ENCODE measurements around the gene ACKR4. TPM values are rescaled to one million over a fixed set of nuclear protein-coding genes. Genes with fewer than 3 reads are reported as not detected.
A peak's percentile ranks its signal among the peaks of the same experiment; 100 is the strongest.

The ACKR4 gene
- total RNA-seq, 1 experiment from 2014 or later: not detected

DNA sequence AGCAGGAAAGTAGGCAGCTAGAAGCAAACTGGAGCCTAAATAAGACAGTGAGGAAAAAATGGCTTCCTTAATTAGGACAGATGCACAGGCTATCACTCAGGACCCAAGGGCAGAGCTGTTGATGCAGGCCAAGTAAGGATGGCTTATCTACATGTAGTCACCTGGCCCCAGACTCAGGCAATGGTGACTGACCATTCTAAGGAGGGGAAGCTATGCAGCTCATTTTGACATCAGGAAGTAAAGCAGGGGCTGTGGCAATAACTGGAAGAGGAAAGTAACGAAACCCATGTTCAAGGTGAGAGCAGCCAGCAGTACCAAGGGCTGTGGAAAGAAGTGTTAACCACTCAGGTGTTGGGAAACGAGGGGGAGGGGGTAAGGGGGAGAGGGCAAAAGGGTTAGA, 46.3 kb downstream of the ACKR4 start:
- H3K4me1 Mint-ChIP-seq: no peaks in the 10 kb centered on the region
- POLR2A ChIA-PET: no interaction called here
- no peak for ATAC-seq
- H3K9me3 Mint-ChIP-seq: no peaks in the 10 kb centered on the region
- H3K36me3 Mint-ChIP-seq: no peaks in the 10 kb centered on the region; the same call in 1 of the 2 replicates
- H3K4me3 Mint-ChIP-seq: no peak overlapping the region
- no peaks in the 10 kb centered on the region for H3K27me3 Mint-ChIP-seq (ENCODE audit: low read depth)
- CTCF ChIA-PET: interaction anchor here (1.5 to 3.3 kb wide), 8 partner anchors 12 to 237 kb away, joined by 4 to 35 read pairs (median 8); partner anchors contain the start of genes ACAD11 and UBA5
- H3K27ac Mint-ChIP-seq: peak overlapping the region; percentile 34; the same call in 1 of the 2 replicates
- DNase-seq (ENCODE audit: low spot score): no peak
- TF ChIP-seq JAZF1 (CRISPR knock-in tag; IDR thresholded peaks at IDR 0.05) (no peak), ZNF396 (CRISPR knock-in tag; IDR thresholded peaks at IDR 0.05; ENCODE audit: borderline replicate concordance) (no peak), IRF2 (CRISPR knock-in tag; IDR thresholded peaks at IDR 0.05; ENCODE audit: borderline replicate concordance, low read depth) (no peak), GTF2I (CRISPR knock-in tag; conservative IDR thresholded peaks at IDR 0.05) (no peak), ZNF416 (CRISPR knock-in tag; IDR thresholded peaks at IDR 0.05) (no peak), MYBL2 (CRISPR knock-in tag; IDR thresholded peaks at IDR 0.05) (no peak), ELF4 (CRISPR knock-in tag; IDR thresholded peaks at IDR 0.05; ENCODE audit: low read depth) (no peak), PRRX2 (CRISPR knock-in tag; IDR thresholded peaks at IDR 0.05) (no peak), ATF1 (CRISPR knock-in tag; IDR thresholded peaks at IDR 0.05) (no peak), RELA (CRISPR knock-in tag; IDR thresholded peaks at IDR 0.05; ENCODE audit: borderline replicate concordance) (no peak), TP53 (CRISPR knock-in tag; IDR thresholded peaks at IDR 0.05) (no peak), ETV6 (CRISPR knock-in tag; IDR thresholded peaks at IDR 0.05) (no peak), FOXJ3 (CRISPR knock-in tag; IDR thresholded peaks at IDR 0.05; ENCODE audit: borderline replicate concordance) (no peak)
- TF ChIP-seq, protein P1, sequence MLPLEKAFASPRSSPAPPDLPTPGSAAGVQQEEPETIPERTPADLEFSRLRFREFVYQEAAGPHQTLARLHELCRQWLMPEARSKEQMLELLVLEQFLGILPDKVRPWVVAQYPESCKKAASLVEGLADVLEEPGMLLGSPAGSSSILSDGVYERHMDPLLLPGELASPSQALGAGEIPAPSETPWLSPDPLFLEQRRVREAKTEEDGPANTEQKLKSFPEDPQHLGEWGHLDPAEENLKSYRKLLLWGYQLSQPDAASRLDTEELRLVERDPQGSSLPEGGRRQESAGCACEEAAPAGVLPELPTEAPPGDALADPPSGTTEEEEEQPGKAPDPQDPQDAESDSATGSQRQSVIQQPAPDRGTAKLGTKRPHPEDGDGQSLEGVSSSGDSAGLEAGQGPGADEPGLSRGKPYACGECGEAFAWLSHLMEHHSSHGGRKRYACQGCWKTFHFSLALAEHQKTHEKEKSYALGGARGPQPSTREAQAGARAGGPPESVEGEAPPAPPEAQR (CRISPR knock-in tag; IDR thresholded peaks at IDR 0.05): no peak
- TF ChIP-seq, protein P2, sequence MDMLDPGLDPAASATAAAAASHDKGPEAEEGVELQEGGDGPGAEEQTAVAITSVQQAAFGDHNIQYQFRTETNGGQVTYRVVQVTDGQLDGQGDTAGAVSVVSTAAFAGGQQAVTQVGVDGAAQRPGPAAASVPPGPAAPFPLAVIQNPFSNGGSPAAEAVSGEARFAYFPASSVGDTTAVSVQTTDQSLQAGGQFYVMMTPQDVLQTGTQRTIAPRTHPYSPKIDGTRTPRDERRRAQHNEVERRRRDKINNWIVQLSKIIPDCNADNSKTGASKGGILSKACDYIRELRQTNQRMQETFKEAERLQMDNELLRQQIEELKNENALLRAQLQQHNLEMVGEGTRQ (CRISPR knock-in tag; IDR thresholded peaks at IDR 0.05): no peak
- TF ChIP-seq, protein P3, sequence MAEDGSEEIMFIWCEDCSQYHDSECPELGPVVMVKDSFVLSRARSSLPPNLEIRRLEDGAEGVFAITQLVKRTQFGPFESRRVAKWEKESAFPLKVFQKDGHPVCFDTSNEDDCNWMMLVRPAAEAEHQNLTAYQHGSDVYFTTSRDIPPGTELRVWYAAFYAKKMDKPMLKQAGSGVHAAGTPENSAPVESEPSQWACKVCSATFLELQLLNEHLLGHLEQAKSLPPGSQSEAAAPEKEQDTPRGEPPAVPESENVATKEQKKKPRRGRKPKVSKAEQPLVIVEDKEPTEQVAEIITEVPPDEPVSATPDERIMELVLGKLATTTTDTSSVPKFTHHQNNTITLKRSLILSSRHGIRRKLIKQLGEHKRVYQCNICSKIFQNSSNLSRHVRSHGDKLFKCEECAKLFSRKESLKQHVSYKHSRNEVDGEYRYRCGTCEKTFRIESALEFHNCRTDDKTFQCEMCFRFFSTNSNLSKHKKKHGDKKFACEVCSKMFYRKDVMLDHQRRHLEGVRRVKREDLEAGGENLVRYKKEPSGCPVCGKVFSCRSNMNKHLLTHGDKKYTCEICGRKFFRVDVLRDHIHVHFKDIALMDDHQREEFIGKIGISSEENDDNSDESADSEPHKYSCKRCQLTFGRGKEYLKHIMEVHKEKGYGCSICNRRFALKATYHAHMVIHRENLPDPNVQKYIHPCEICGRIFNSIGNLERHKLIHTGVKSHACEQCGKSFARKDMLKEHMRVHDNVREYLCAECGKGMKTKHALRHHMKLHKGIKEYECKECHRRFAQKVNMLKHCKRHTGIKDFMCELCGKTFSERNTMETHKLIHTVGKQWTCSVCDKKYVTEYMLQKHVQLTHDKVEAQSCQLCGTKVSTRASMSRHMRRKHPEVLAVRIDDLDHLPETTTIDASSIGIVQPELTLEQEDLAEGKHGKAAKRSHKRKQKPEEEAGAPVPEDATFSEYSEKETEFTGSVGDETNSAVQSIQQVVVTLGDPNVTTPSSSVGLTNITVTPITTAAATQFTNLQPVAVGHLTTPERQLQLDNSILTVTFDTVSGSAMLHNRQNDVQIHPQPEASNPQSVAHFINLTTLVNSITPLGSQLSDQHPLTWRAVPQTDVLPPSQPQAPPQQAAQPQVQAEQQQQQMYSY (CRISPR knock-in tag; IDR thresholded peaks at IDR 0.05): no peak
- TF ChIP-seq, protein P4, sequence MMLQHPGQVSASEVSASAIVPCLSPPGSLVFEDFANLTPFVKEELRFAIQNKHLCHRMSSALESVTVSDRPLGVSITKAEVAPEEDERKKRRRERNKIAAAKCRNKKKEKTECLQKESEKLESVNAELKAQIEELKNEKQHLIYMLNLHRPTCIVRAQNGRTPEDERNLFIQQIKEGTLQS (CRISPR knock-in tag; conservative IDR thresholded peaks at IDR 0.05): no peak
- TF ChIP-seq, protein P5, sequence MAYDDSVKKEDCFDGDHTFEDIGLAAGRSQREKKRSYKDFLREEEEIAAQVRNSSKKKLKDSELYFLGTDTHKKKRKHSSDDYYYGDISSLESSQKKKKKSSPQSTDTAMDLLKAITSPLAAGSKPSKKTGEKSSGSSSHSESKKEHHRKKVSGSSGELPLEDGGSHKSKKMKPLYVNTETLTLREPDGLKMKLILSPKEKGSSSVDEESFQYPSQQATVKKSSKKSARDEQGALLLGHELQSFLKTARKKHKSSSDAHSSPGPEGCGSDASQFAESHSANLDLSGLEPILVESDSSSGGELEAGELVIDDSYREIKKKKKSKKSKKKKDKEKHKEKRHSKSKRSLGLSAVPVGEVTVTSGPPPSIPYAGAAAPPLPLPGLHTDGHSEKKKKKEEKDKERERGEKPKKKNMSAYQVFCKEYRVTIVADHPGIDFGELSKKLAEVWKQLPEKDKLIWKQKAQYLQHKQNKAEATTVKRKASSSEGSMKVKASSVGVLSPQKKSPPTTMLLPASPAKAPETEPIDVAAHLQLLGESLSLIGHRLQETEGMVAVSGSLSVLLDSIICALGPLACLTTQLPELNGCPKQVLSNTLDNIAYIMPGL (CRISPR knock-in tag; IDR thresholded peaks at IDR 0.05): no peak
- TF ChIP-seq, protein P6, sequence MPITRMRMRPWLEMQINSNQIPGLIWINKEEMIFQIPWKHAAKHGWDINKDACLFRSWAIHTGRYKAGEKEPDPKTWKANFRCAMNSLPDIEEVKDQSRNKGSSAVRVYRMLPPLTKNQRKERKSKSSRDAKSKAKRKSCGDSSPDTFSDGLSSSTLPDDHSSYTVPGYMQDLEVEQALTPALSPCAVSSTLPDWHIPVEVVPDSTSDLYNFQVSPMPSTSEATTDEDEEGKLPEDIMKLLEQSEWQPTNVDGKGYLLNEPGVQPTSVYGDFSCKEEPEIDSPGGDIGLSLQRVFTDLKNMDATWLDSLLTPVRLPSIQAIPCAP (CRISPR knock-in tag; IDR thresholded peaks at IDR 0.05): no peak
- TF ChIP-seq, protein P7, sequence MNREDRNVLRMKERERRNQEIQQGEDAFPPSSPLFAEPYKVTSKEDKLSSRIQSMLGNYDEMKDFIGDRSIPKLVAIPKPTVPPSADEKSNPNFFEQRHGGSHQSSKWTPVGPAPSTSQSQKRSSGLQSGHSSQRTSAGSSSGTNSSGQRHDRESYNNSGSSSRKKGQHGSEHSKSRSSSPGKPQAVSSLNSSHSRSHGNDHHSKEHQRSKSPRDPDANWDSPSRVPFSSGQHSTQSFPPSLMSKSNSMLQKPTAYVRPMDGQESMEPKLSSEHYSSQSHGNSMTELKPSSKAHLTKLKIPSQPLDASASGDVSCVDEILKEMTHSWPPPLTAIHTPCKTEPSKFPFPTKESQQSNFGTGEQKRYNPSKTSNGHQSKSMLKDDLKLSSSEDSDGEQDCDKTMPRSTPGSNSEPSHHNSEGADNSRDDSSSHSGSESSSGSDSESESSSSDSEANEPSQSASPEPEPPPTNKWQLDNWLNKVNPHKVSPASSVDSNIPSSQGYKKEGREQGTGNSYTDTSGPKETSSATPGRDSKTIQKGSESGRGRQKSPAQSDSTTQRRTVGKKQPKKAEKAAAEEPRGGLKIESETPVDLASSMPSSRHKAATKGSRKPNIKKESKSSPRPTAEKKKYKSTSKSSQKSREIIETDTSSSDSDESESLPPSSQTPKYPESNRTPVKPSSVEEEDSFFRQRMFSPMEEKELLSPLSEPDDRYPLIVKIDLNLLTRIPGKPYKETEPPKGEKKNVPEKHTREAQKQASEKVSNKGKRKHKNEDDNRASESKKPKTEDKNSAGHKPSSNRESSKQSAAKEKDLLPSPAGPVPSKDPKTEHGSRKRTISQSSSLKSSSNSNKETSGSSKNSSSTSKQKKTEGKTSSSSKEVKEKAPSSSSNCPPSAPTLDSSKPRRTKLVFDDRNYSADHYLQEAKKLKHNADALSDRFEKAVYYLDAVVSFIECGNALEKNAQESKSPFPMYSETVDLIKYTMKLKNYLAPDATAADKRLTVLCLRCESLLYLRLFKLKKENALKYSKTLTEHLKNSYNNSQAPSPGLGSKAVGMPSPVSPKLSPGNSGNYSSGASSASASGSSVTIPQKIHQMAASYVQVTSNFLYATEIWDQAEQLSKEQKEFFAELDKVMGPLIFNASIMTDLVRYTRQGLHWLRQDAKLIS (CRISPR knock-in tag; IDR thresholded peaks at IDR 0.05; ENCODE audit: borderline replicate concordance): no peak
